Transverse colon (tissue), 4 donors: Measurements from ENCODE around the gene POC1B.

Experiments
- EP300 ChIP-seq: sonication (generic); formaldehyde crosslinking; IDR thresholded peaks from one replicate; pipeline ENCODE4 v1.6.1; 2017; ENCODE audit warnings: antibody characterized with exemption, low read depth
- POLR2A ChIP-seq: fragments of 450-650 bp; IDR thresholded peaks from one replicate; pipeline ENCODE4 v1.6.1; 2016; ENCODE audit warnings: antibody characterized with exemption, mild to moderate bottlenecking, moderate library complexity
- POLR2AphosphoS5 ChIP-seq, 3 donors: sonication (generic); formaldehyde crosslinking; IDR thresholded peaks; one replicate each; pipeline ENCODE4 v1.6.1; 2016; ENCODE audit warnings: antibody characterized with exemption in 3 of 3
- TF ChIP-seq, protein P1 (sequence below), 5 experiments: fragments of 200-600 bp in 3 of 5; fragments of 450-650 bp in 2 of 5; sonication (generic) in 3 of 5; IDR thresholded peaks; 1 replicate in 2 of 5; 2 replicates in 3 of 5; pipeline ENCODE4 v1.5.1; 2016 to 2017; ENCODE audit warnings: antibody characterized with exemption in 5 of 5, inconsistent platforms in 3 of 5, mild to moderate bottlenecking in 2 of 5, moderate library complexity in 1 of 5

DNA sequence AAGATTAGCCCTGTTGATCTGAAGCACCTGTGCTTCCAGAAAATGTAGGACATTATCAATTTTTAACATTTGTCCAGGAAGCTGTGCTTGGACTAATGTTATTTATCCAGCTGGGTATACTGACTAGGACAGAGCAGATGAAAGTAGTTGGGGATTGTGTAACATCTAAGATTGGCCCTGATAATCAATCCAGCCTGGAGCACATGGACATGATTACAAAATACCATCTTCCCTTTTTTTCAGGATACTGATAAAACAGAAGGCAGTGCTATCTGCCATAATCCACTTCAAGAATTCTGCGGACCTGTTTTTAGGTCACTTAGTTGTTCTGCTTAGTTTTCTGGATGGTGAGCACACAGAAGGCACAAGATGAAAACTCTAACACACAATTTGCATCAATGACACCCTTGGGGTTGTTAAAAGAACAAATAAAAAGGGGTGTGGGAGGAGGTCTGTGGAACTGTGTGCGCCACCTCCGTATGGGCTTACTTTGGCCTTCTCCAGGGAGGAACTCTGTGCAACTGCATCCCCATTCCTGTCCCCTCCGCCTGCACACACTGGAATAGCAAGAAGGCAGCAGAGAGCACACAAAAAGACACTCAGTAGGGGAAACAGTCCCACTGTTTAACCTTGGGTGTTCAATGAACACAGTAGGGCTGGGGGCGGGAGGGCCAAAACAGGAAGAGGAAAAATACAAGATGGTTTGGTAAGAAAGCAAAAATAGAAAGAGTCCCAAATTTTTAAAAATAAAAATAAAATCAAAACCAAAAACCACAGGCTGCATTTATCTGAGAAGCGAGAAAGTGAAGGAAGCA lies 142.4 kb downstream of the POC1B start:
- TF ChIP-seq, protein P1, sequence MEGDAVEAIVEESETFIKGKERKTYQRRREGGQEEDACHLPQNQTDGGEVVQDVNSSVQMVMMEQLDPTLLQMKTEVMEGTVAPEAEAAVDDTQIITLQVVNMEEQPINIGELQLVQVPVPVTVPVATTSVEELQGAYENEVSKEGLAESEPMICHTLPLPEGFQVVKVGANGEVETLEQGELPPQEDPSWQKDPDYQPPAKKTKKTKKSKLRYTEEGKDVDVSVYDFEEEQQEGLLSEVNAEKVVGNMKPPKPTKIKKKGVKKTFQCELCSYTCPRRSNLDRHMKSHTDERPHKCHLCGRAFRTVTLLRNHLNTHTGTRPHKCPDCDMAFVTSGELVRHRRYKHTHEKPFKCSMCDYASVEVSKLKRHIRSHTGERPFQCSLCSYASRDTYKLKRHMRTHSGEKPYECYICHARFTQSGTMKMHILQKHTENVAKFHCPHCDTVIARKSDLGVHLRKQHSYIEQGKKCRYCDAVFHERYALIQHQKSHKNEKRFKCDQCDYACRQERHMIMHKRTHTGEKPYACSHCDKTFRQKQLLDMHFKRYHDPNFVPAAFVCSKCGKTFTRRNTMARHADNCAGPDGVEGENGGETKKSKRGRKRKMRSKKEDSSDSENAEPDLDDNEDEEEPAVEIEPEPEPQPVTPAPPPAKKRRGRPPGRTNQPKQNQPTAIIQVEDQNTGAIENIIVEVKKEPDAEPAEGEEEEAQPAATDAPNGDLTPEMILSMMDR (IDR thresholded peaks at IDR 0.05), result no peak
- TF ChIP-seq POLR2A (no peak), POLR2AphosphoS5 (IDR thresholded peaks at IDR 0.05) (no peak), EP300 (no peak)
